Mesendoderm (in vitro differentiated cells): ENCODE measurements around the gene AFF2.

ENCODE experiments used
- DNase-seq: peaks from one replicate; pipeline ENCODE4 v3.0.0; 2013
- H2AK5ac ChIP-seq: 2 replicates; pipeline ENCODE4 v1.6.1; 2013; ENCODE audit warnings: low read length, inconsistent platforms
- H2BK120ac ChIP-seq: 2 replicates; pipeline ENCODE4 v1.6.1; 2013; ENCODE audit warnings: low read depth, mild to moderate bottlenecking, low read length, moderate library complexity, mixed read lengths
- H2BK15ac ChIP-seq: replicated peaks from 2 replicates; pipeline ENCODE4 v1.6.1; 2013; ENCODE audit warnings: low read depth, mild to moderate bottlenecking, moderate library complexity
- H2BK5ac ChIP-seq: 2 replicates; pipeline ENCODE4 v1.6.1; 2013; ENCODE audit warnings: low read length, inconsistent platforms
- H3K18ac ChIP-seq: 2 replicates; pipeline ENCODE4 v1.6.1; 2013; ENCODE audit warnings: mild to moderate bottlenecking, low read length, mixed read lengths
- H3K23ac ChIP-seq: one replicate; pipeline ENCODE4 v1.6.1; 2013; ENCODE audit warnings: low read length
- H3K27ac ChIP-seq: 2 replicates; pipeline ENCODE4 v1.5.1; 2013; ENCODE audit warnings: low read depth, mild to moderate bottlenecking, inconsistent platforms, low read length, moderate library complexity
- H3K27me3 ChIP-seq: 2 replicates; pipeline ENCODE4 v1.6.1; 2013; ENCODE audit warnings: low read length, control low read depth, mild to moderate bottlenecking, inconsistent platforms; ENCODE audit not compliant: insufficient read depth, poor library complexity
- H3K36me3 ChIP-seq: 2 replicates; pipeline ENCODE4 v1.6.1; 2013; ENCODE audit warnings: low read length, inconsistent platforms; ENCODE audit not compliant: control insufficient read depth, insufficient read depth
- H3K4ac ChIP-seq: one replicate; pipeline ENCODE4 v1.6.1; 2013; ENCODE audit warnings: low read depth, mild to moderate bottlenecking, low read length, moderate library complexity
- H3K4me1 ChIP-seq: 2 replicates; pipeline ENCODE4 v1.6.1; 2013; ENCODE audit warnings: low read depth, low read length, inconsistent platforms; ENCODE audit not compliant: control insufficient read depth
- H3K4me2 ChIP-seq: 2 replicates; pipeline ENCODE4 v1.6.1; 2013; ENCODE audit warnings: low read length
- H3K4me3 ChIP-seq: 2 replicates; pipeline ENCODE4 v1.5.1; 2013; ENCODE audit warnings: mild to moderate bottlenecking, low read length
- H3K56ac ChIP-seq: one replicate; pipeline ENCODE4 v1.6.1; 2013; ENCODE audit warnings: low read length
- H3K79me1 ChIP-seq: 2 replicates; pipeline ENCODE4 v1.6.1; 2013; ENCODE audit warnings: low read length, inconsistent platforms
- H3K79me2 ChIP-seq: 2 replicates; pipeline ENCODE4 v1.6.1; 2013; ENCODE audit warnings: mild to moderate bottlenecking, low read length; ENCODE audit not compliant: control insufficient read depth, insufficient read depth
- H3K9ac ChIP-seq: 2 replicates; pipeline ENCODE4 v1.6.1; 2013; ENCODE audit warnings: low read length, inconsistent platforms
- H4K5ac ChIP-seq: one replicate; pipeline ENCODE4 v1.6.1; 2013; ENCODE audit warnings: low read length
- H4K8ac ChIP-seq: one replicate; pipeline ENCODE4 v1.6.1; 2013; ENCODE audit warnings: low read depth, mild to moderate bottlenecking, control low read depth, low read length, moderate library complexity
- WGBS: extraction: QIAGEN DNeasy Blood & Tissue Kit; methylation state at CpG from one replicate; pipeline ENCODE4 v1.1.7; 2013; ENCODE audit warnings: low lambda C conversion rate, missing lambda C conversion rate; ENCODE audit not compliant: insufficient coverage; ENCODE audit errors: extremely low coverage; 5-methylcytosine and 5-hydroxymethylcytosine counted together

Gene AFF2

GRCh38 chrX:149006235-149006634 is 505.8 kb downstream of the AFF2 start:
- DNase-seq, result no peak
- no peaks in the 10 kb centered on the region for H3K36me3 ChIP-seq
- H3K18ac ChIP-seq, result no peak overlapping the region
- H2BK15ac ChIP-seq, result no peak overlapping the region
- H3K79me2 ChIP-seq, result no peaks in the 10 kb centered on the region
- no peak overlapping the region for H4K5ac ChIP-seq
- H3K4ac ChIP-seq, result no peak overlapping the region
- no peak overlapping the region for H3K23ac ChIP-seq
- no peak overlapping the region for H3K9ac ChIP-seq
- H4K8ac ChIP-seq, result no peak overlapping the region
- no peak overlapping the region for H3K4me2 ChIP-seq
- H3K27ac ChIP-seq, result no peak overlapping the region
- no peak overlapping the region for H2BK120ac ChIP-seq
- H3K79me1 ChIP-seq, result no peaks in the 10 kb centered on the region
- H2AK5ac ChIP-seq, result no peak overlapping the region
- no CpG with 5 or more reads among the region's 3 CpGs for WGBS
- H3K4me3 ChIP-seq, result no peak overlapping the region
- no peaks in the 10 kb centered on the region for H3K27me3 ChIP-seq
- no peak overlapping the region for H2BK5ac ChIP-seq
- no peak overlapping the region for H3K56ac ChIP-seq
- H3K4me1 ChIP-seq, result no peaks in the 10 kb centered on the region

GRCh38 chrX:149007423-149007822 is 507.0 kb downstream of the AFF2 start:
- no peak overlapping the region for H2BK15ac ChIP-seq
- H3K4me3 ChIP-seq, result no peak overlapping the region
- no peak overlapping the region for H4K5ac ChIP-seq
- no CpG with 5 or more reads among the region's 4 CpGs for WGBS
- H2BK5ac ChIP-seq, result no peak overlapping the region
- H2BK120ac ChIP-seq, result no peak overlapping the region
- no peak overlapping the region for H3K27ac ChIP-seq
- no peak overlapping the region for H3K23ac ChIP-seq
- H3K79me2 ChIP-seq, result no peaks in the 10 kb centered on the region
- H3K27me3 ChIP-seq, result no peaks in the 10 kb centered on the region
- H3K79me1 ChIP-seq, result no peaks in the 10 kb centered on the region
- no peak for DNase-seq
- no peak overlapping the region for H3K56ac ChIP-seq
- no peaks in the 10 kb centered on the region for H3K36me3 ChIP-seq
- no peak overlapping the region for H3K9ac ChIP-seq
- H3K4ac ChIP-seq, result no peak overlapping the region
- no peak overlapping the region for H3K18ac ChIP-seq
- H3K4me2 ChIP-seq, result no peak overlapping the region
- no peak overlapping the region for H2AK5ac ChIP-seq
- H3K4me1 ChIP-seq, result no peaks in the 10 kb centered on the region
- H4K8ac ChIP-seq, result no peak overlapping the region

GRCh38 chrX:149010013-149010852 is 509.8 kb downstream of the AFF2 start:
- Histone ChIP-seq H3K4me1 (no peaks in the 10 kb centered on the region), H3K79me1 (no peaks in the 10 kb centered on the region), H2BK120ac (no peak overlapping the region), H3K4me3 (no peak overlapping the region), H2AK5ac (no peak overlapping the region), H2BK15ac (no peak overlapping the region), H2BK5ac (no peak overlapping the region), H3K4me2 (no peak overlapping the region), H3K79me2 (no peaks in the 10 kb centered on the region), H4K8ac (no peak overlapping the region), H3K9ac (no peak overlapping the region), H3K27me3 (no peaks in the 10 kb centered on the region), H3K27ac (no peak overlapping the region), H3K18ac (no peak overlapping the region), H3K23ac (no peak overlapping the region), H3K4ac (no peak overlapping the region), H3K56ac (no peak overlapping the region), H4K5ac (no peak overlapping the region), H3K36me3 (no peaks in the 10 kb centered on the region)
- no peak for DNase-seq
- no CpG with 5 or more reads among the region's 4 CpGs for WGBS

- Histone ChIP-seq H3K56ac (no peak overlapping the region), H4K8ac (no peak overlapping the region), H3K9ac (no peak overlapping the region), H3K4ac (no peak overlapping the region), H3K36me3 (no peaks in the 10 kb centered on the region), H2BK15ac (no peak overlapping the region), H2BK120ac (no peak overlapping the region), H3K79me1 (no peaks in the 10 kb centered on the region), H3K4me1 (no peaks in the 10 kb centered on the region), H3K27ac (no peak overlapping the region), H2BK5ac (no peak overlapping the region), H3K4me3 (no peak overlapping the region), H3K23ac (no peak overlapping the region), H3K4me2 (no peak overlapping the region), H3K79me2 (no peaks in the 10 kb centered on the region), H2AK5ac (no peak overlapping the region), H3K27me3 (no peaks in the 10 kb centered on the region), H4K5ac (no peak overlapping the region), H3K18ac (no peak overlapping the region)
- WGBS, result no CpG with 5 or more reads among the region's 5 CpGs
- DNase-seq, result no peak
These were observed 510.4 kb downstream of the AFF2 start for GRCh38 chrX:149010853-149011224.

- no peak overlapping the region for H3K23ac ChIP-seq
- no peak overlapping the region for H4K8ac ChIP-seq
- H3K56ac ChIP-seq, result no peak overlapping the region
- no peak overlapping the region for H3K4me3 ChIP-seq
- no peaks in the 10 kb centered on the region for H3K79me1 ChIP-seq
- H3K36me3 ChIP-seq, result no peaks in the 10 kb centered on the region
- H3K27me3 ChIP-seq, result no peaks in the 10 kb centered on the region
- H2BK15ac ChIP-seq, result no peak overlapping the region
- H3K9ac ChIP-seq, result no peak overlapping the region
- WGBS, result no CpG with 5 or more reads among the region's 2 CpGs
- H3K4me1 ChIP-seq, result no peaks in the 10 kb centered on the region
- H4K5ac ChIP-seq, result no peak overlapping the region
- no peak overlapping the region for H2AK5ac ChIP-seq
- H3K18ac ChIP-seq, result no peak overlapping the region
- H2BK5ac ChIP-seq, result no peak overlapping the region
- no peak overlapping the region for H3K4ac ChIP-seq
- no peak overlapping the region for H3K27ac ChIP-seq
- no peak overlapping the region for H3K4me2 ChIP-seq
- no peak overlapping the region for H2BK120ac ChIP-seq
- H3K79me2 ChIP-seq, result no peaks in the 10 kb centered on the region
- DNase-seq, result no peak
These were observed 512.7 kb downstream of the AFF2 start for GRCh38 chrX:149013081-149013480.

GRCh38 chrX:149021159-149021558 is 520.7 kb downstream of the AFF2 start:
- WGBS, result no CpG with 5 or more reads among the region's 2 CpGs
- H2BK5ac ChIP-seq, result no peak overlapping the region
- H3K23ac ChIP-seq, result no peak overlapping the region
- no peak overlapping the region for H3K18ac ChIP-seq
- no peak overlapping the region for H3K56ac ChIP-seq
- H3K4me1 ChIP-seq, result no peaks in the 10 kb centered on the region
- no peak overlapping the region for H3K9ac ChIP-seq
- no peak overlapping the region for H2BK15ac ChIP-seq
- H2BK120ac ChIP-seq, result no peak overlapping the region
- no peaks in the 10 kb centered on the region for H3K79me2 ChIP-seq
- H2AK5ac ChIP-seq, result no peak overlapping the region
- no peak overlapping the region for H4K5ac ChIP-seq
- no peaks in the 10 kb centered on the region for H3K36me3 ChIP-seq
- no peak overlapping the region for H3K4me2 ChIP-seq
- no peak overlapping the region for H3K27ac ChIP-seq
- no peak overlapping the region for H3K4me3 ChIP-seq
- no peak overlapping the region for H4K8ac ChIP-seq
- DNase-seq, result no peak
- H3K4ac ChIP-seq, result no peak overlapping the region
- no peaks in the 10 kb centered on the region for H3K79me1 ChIP-seq
- no peaks in the 10 kb centered on the region for H3K27me3 ChIP-seq
